HG03439 (cell line): ENCODE data around the gene TMEM14C.

Source experiments
- ATAC-seq: cut with Tn5 transposase; IDR thresholded peaks from one replicate; pipeline ENCODE4 v1.9.1; 2021; ENCODE audit warnings: mild to moderate bottlenecking, moderate library complexity; ENCODE audit not compliant: unreplicated experiment

TMEM14C gene

GRCh38 chr6:10722820-10723566 lies at the start of gene TMEM14C:
Gene TMEM14C (plus strand): TSS chr6:10723070. CDS start chr6:10724614, 1,544 bp downstream.
- ATAC-seq = peak; percentile 94

GRCh38 chr6:10676403-10676802 lies 46.5 kb upstream of the TMEM14C start:
- ATAC-seq = no peak

GRCh38 chr6:10678456-10678855 lies 44.4 kb upstream of the TMEM14C start:
- no peak for ATAC-seq

- no peak for ATAC-seq
Observed at GRCh38 chr6:10681795-10682194, 41.1 kb upstream of the TMEM14C start.

- no peak for ATAC-seq
Observed at GRCh38 chr6:10682355-10682988, 40.4 kb upstream of the TMEM14C start.

GRCh38 chr6:10684618-10685017 lies 38.3 kb upstream of the TMEM14C start:
- ATAC-seq = no peak

GRCh38 chr6:10685092-10685915 lies 37.6 kb upstream of the TMEM14C start:
- ATAC-seq = no peak

- no peak for ATAC-seq
Observed at GRCh38 chr6:10686901-10687300, 36.0 kb upstream of the TMEM14C start.

GRCh38 chr6:10687582-10687981 lies 35.3 kb upstream of the TMEM14C start:
- ATAC-seq = no peak

- ATAC-seq = no peak
Observed at GRCh38 chr6:10690651-10691445, 32.0 kb upstream of the TMEM14C start.

- ATAC-seq = no peak
Observed at GRCh38 chr6:10692965-10693538, 29.8 kb upstream of the TMEM14C start.

- ATAC-seq = peak; percentile 97
Observed at GRCh38 chr6:10694302-10695085, 28.4 kb upstream of the TMEM14C start, which contains the start of the genes C6orf52 and PAK1IP1. Gene C6orf52 (minus strand): TSS chr6:10694616. CDS start chr6:10687550, 7,066 bp downstream. Gene PAK1IP1 (plus strand): TSS chr6:10694972. CDS start chr6:10694986, 14 bp downstream.

- ATAC-seq = no peak
Observed at GRCh38 chr6:10695086-10695657, 27.7 kb upstream of the TMEM14C start.

- no peak for ATAC-seq
Observed at GRCh38 chr6:10696655-10697054, 26.2 kb upstream of the TMEM14C start.

- no peak for ATAC-seq
Observed at GRCh38 chr6:10713962-10714361, 8.9 kb upstream of the TMEM14C start.

- no peak for ATAC-seq
Observed at GRCh38 chr6:10719296-10719963, 3.4 kb upstream of the TMEM14C start.

- ATAC-seq = no peak
Observed at GRCh38 chr6:10719964-10720264, 3.0 kb upstream of the TMEM14C start.

- no peak for ATAC-seq
Observed at GRCh38 chr6:10720265-10720959, 2.5 kb upstream of the TMEM14C start.
